ENCODE results near the gene SCUBE1. TPM values are rescaled to one million over a fixed set of nuclear protein-coding genes. Genes with fewer than 3 reads are reported as not detected.

The SCUBE1 gene
- total RNA-seq, 1 experiment from 2014 or later = not detected

GRCh38 chr22:43166132-43166930 is 176.8 kb downstream of the SCUBE1 start:
- no peaks in the 10 kb centered on the region for H3K4me1 ChIP-seq (replicated peaks)
- H3K36me3 ChIP-seq = peaks cover 44% of the 10 kb centered on the region
- H3K27me3 ChIP-seq (replicated peaks) = no peaks in the 10 kb centered on the region
- H3K4me3 ChIP-seq = no peak overlapping the region
- no peaks in the 10 kb centered on the region for H3K9me3 ChIP-seq (replicated peaks)
- no peak overlapping the region for H3K27ac ChIP-seq
- DNase-seq (ENCODE audit: low read depth in 1 of 2, low spot score in 2 of 2) = no peak

- H3K27me3 ChIP-seq (replicated peaks) = no peaks in the 10 kb centered on the region
- no peaks in the 10 kb centered on the region for H3K9me3 ChIP-seq (replicated peaks)
- DNase-seq (ENCODE audit: low read depth in 1 of 2, low spot score in 2 of 2) = no peak
- no peaks in the 10 kb centered on the region for H3K4me1 ChIP-seq (replicated peaks)
- no peak overlapping the region for H3K4me3 ChIP-seq
- no peak overlapping the region for H3K27ac ChIP-seq
- H3K36me3 ChIP-seq = peaks cover 44% of the 10 kb centered on the region
Observed at GRCh38 chr22:43164636-43165035, 178.5 kb downstream of the SCUBE1 start.

GRCh38 chr22:43163241-43163795 is 179.9 kb downstream of the SCUBE1 start:
- H3K36me3 ChIP-seq = peaks cover 41% of the 10 kb centered on the region
- no peaks in the 10 kb centered on the region for H3K9me3 ChIP-seq (replicated peaks)
- no peak overlapping the region for H3K4me3 ChIP-seq
- H3K4me1 ChIP-seq (replicated peaks) = no peaks in the 10 kb centered on the region
- no peak overlapping the region for H3K27ac ChIP-seq
- no peaks in the 10 kb centered on the region for H3K27me3 ChIP-seq (replicated peaks)
- no peak for DNase-seq (ENCODE audit: low read depth in 1 of 2, low spot score in 2 of 2)

- no peaks in the 10 kb centered on the region for H3K27me3 ChIP-seq (replicated peaks)
- H3K9me3 ChIP-seq (replicated peaks) = no peaks in the 10 kb centered on the region; the same call in 1 of the 2 replicates
- peaks cover 36% of the 10 kb centered on the region for H3K36me3 ChIP-seq
- H3K4me3 ChIP-seq = no peak overlapping the region
- H3K27ac ChIP-seq = no peak overlapping the region
- no peaks in the 10 kb centered on the region for H3K4me1 ChIP-seq (replicated peaks)
- DNase-seq (ENCODE audit: low read depth in 1 of 2, low spot score in 2 of 2) = no peak
Observed at GRCh38 chr22:43162412-43163150, 180.6 kb downstream of the SCUBE1 start.

GRCh38 chr22:43160497-43161126 is 182.6 kb downstream of the SCUBE1 start:
- no peaks in the 10 kb centered on the region for H3K27me3 ChIP-seq (replicated peaks)
- H3K9me3 ChIP-seq (replicated peaks) = no peaks in the 10 kb centered on the region; the same call in 1 of the 2 replicates
- no peak overlapping the region for H3K27ac ChIP-seq
- no peak for DNase-seq (ENCODE audit: low read depth in 1 of 2, low spot score in 2 of 2)
- no peaks in the 10 kb centered on the region for H3K4me1 ChIP-seq (replicated peaks)
- H3K4me3 ChIP-seq = no peak overlapping the region
- H3K36me3 ChIP-seq = peaks cover 31% of the 10 kb centered on the region

- Histone ChIP-seq H3K27ac (no peak overlapping the region), H3K27me3 (replicated peaks) (no peaks in the 10 kb centered on the region), H3K9me3 (replicated peaks) (no peaks in the 10 kb centered on the region; the same call in 1 of the 2 replicates), H3K4me3 (no peak overlapping the region), H3K36me3 (peaks cover 34% of the 10 kb centered on the region), H3K4me1 (replicated peaks) (no peaks in the 10 kb centered on the region)
- DNase-seq (ENCODE audit: low read depth in 1 of 2, low spot score in 2 of 2) = no peak
Observed at GRCh38 chr22:43159484-43160178, 183.5 kb downstream of the SCUBE1 start.

- Histone ChIP-seq H3K27me3 (replicated peaks) (no peaks in the 10 kb centered on the region), H3K4me1 (replicated peaks) (no peaks in the 10 kb centered on the region), H3K4me3 (no peak overlapping the region), H3K27ac (no peak overlapping the region), H3K36me3 (peaks cover 34% of the 10 kb centered on the region), H3K9me3 (replicated peaks) (no peaks in the 10 kb centered on the region; the same call in 1 of the 2 replicates)
- DNase-seq (ENCODE audit: low read depth in 1 of 2, low spot score in 2 of 2) = no peak
Observed at GRCh38 chr22:43158778-43159483, 184.2 kb downstream of the SCUBE1 start.

GRCh38 chr22:43157874-43158546 is 185.2 kb downstream of the SCUBE1 start:
- H3K36me3 ChIP-seq = peaks cover 34% of the 10 kb centered on the region
- no peak for DNase-seq (ENCODE audit: low read depth in 1 of 2, low spot score in 2 of 2)
- H3K27me3 ChIP-seq (replicated peaks) = no peaks in the 10 kb centered on the region
- no peak overlapping the region for H3K4me3 ChIP-seq
- H3K9me3 ChIP-seq (replicated peaks) = no peaks in the 10 kb centered on the region; the same call in 1 of the 2 replicates
- peaks cover 1% of the 10 kb centered on the region for H3K4me1 ChIP-seq (replicated peaks)
- no peak overlapping the region for H3K27ac ChIP-seq

GRCh38 chr22:43156413-43156812 is 186.8 kb downstream of the SCUBE1 start:
- Histone ChIP-seq H3K36me3 (peaks cover 30% of the 10 kb centered on the region), H3K27ac (no peak overlapping the region)

GRCh38 chr22:43155789-43156188 is 187.4 kb downstream of the SCUBE1 start:
- no peaks in the 10 kb centered on the region for H3K27me3 ChIP-seq (replicated peaks)
- no peak for DNase-seq (ENCODE audit: low read depth in 1 of 2, low spot score in 2 of 2)
- no peaks in the 10 kb centered on the region; the same call in 1 of the 2 replicates for H3K9me3 ChIP-seq (replicated peaks)
- no peak overlapping the region for H3K27ac ChIP-seq
- peaks cover 27% of the 10 kb centered on the region for H3K36me3 ChIP-seq
- H3K4me1 ChIP-seq (replicated peaks) = peaks cover 22% of the 10 kb centered on the region
- H3K4me3 ChIP-seq = no peak overlapping the region

More at GRCh38 chr22:43156413-43156812, 186.8 kb downstream of the SCUBE1 start:
- Histone ChIP-seq H3K9me3 (replicated peaks) (no peaks in the 10 kb centered on the region; the same call in 1 of the 2 replicates), H3K4me3 (no peak overlapping the region), H3K27me3 (replicated peaks) (no peaks in the 10 kb centered on the region), H3K4me1 (replicated peaks) (peaks cover 17% of the 10 kb centered on the region)
- no peak for DNase-seq (ENCODE audit: low read depth in 1 of 2, low spot score in 2 of 2)

GRCh38 chr22:43154887-43155536 is 188.2 kb downstream of the SCUBE1 start:
- peaks cover 19% of the 10 kb centered on the region for H3K36me3 ChIP-seq
- DNase-seq (ENCODE audit: low read depth in 1 of 2, low spot score in 2 of 2) = no peak
- H3K27me3 ChIP-seq (replicated peaks) = no peaks in the 10 kb centered on the region
- peaks cover 23% of the 10 kb centered on the region for H3K4me1 ChIP-seq (replicated peaks)
- H3K4me3 ChIP-seq = no peak overlapping the region
- no peak overlapping the region for H3K27ac ChIP-seq
- H3K9me3 ChIP-seq (replicated peaks) = no peaks in the 10 kb centered on the region; the same call in 1 of the 2 replicates

- Histone ChIP-seq H3K9me3 (replicated peaks) (no peaks in the 10 kb centered on the region; the same call in 1 of the 2 replicates), H3K27me3 (replicated peaks) (no peaks in the 10 kb centered on the region), H3K4me3 (no peak overlapping the region), H3K27ac (no peak overlapping the region), H3K4me1 (replicated peaks) (peaks cover 23% of the 10 kb centered on the region), H3K36me3 (peaks cover 9% of the 10 kb centered on the region; the same call in 1 of the 2 replicates)
- no peak for DNase-seq (ENCODE audit: low read depth in 1 of 2, low spot score in 2 of 2)
Observed at GRCh38 chr22:43153899-43154298, 189.3 kb downstream of the SCUBE1 start.

Data from SJSA1 (cell line).